ENCODE data around the gene ING5.
A peak's percentile ranks its signal among the peaks of the same experiment; 100 is the strongest.

GRCh38 chr2:241680827-241681599, 20.8 kb upstream of the ING5 start:
- TF ChIP-seq POLR2A (IDR thresholded peaks at IDR 0.05), result no peak
- TF ChIP-seq CTCF (IDR thresholded peaks at IDR 0.05), result no peak
- peak in 1 of 3 donors; percentile 25 for TF ChIP-seq POLR2AphosphoS5 (IDR thresholded peaks at IDR 0.05)
- no peak for TF ChIP-seq EP300 (IDR thresholded peaks at IDR 0.05)
